ENCODE data around the gene MED13. TPM values are rescaled to one million over a fixed set of nuclear protein-coding genes. Genes with fewer than 3 reads are reported as not detected.

Gene MED13
- total RNA-seq, 1 donor from 2014 or later: 29.0 TPM

- H3K4me1 ChIP-seq: no peaks in the 10 kb centered on the region
Observed at GRCh38 chr17:62100055-62100454, 35.0 kb upstream of the MED13 start.

GRCh38 chr17:62099532-62099931 is 34.5 kb upstream of the MED13 start:
- intact Hi-C loops (cut with micrococcal nuclease): no loop called here
- peaks cover 12% of the 10 kb centered on the region for H3K27me3 ChIP-seq (ENCODE audit: low read depth)
- H3K4me3 ChIP-seq: no peak overlapping the region
- no peak for TF ChIP-seq CTCF (IDR thresholded peaks at IDR 0.05; ENCODE audit: borderline replicate concordance)
- no peaks in the 10 kb centered on the region for H3K4me1 ChIP-seq
- H3K27ac ChIP-seq (replicated peaks): no peak overlapping the region
- no peak for DNase-seq
- H3K36me3 ChIP-seq: no peaks in the 10 kb centered on the region
- H3K9me3 ChIP-seq (replicated peaks): no peaks in the 10 kb centered on the region

More at GRCh38 chr17:62100055-62100454, 35.0 kb upstream of the MED13 start:
- Histone ChIP-seq H3K36me3 (no peaks in the 10 kb centered on the region), H3K27ac (replicated peaks) (no peak overlapping the region), H3K27me3 (ENCODE audit: low read depth) (peaks cover 15% of the 10 kb centered on the region), H3K4me3 (no peak overlapping the region), H3K9me3 (replicated peaks) (no peaks in the 10 kb centered on the region)
- no peak for DNase-seq
- TF ChIP-seq CTCF (IDR thresholded peaks at IDR 0.05; ENCODE audit: borderline replicate concordance): no peak
- intact Hi-C loops (cut with micrococcal nuclease): no loop called here

DNA sequence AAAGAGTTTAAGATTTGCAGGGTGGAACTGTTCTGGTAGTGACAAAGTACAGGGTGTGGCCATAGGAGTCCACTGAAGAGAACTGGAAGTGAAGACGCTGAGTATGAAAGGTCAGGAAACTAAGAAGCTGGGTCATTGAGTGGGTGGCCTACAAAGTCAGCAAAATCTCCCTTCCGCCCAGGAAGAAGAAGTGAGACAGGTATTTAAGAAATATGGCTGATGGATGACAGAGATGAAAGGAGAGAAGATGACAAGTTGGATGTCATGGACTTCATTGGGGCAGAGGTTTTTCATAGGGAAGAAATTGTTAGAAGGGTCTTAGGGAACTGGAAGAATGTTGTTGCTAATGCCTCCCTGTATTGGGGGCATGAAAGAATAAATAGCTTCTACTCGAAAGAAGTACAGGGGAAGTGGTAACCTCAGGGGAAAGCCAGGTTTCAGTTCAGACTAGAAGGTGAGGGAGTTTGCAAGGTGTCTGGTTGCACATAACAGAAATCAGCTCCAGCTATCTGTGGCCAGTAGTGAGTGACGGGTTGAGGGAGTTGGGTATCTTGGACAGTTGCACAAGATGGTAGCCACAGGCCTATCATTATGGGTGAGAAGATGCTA is 33.6 kb upstream of the MED13 start:
- Histone ChIP-seq H3K4me3 (no peak overlapping the region), H3K27me3 (ENCODE audit: low read depth) (peaks cover 12% of the 10 kb centered on the region), H3K27ac (replicated peaks) (no peak overlapping the region), H3K9me3 (replicated peaks) (no peaks in the 10 kb centered on the region), H3K36me3 (no peaks in the 10 kb centered on the region), H3K4me1 (no peaks in the 10 kb centered on the region)
- no peak for DNase-seq
- intact Hi-C loops (cut with micrococcal nuclease): no loop called here
- no peak for TF ChIP-seq CTCF (IDR thresholded peaks at IDR 0.05; ENCODE audit: borderline replicate concordance)

- intact Hi-C loops (cut with micrococcal nuclease): no loop called here
- Histone ChIP-seq H3K27ac (replicated peaks) (no peak overlapping the region), H3K4me1 (no peaks in the 10 kb centered on the region), H3K27me3 (ENCODE audit: low read depth) (peaks cover 12% of the 10 kb centered on the region), H3K36me3 (no peaks in the 10 kb centered on the region), H3K9me3 (replicated peaks) (no peaks in the 10 kb centered on the region), H3K4me3 (no peak overlapping the region)
- DNase-seq: no peak
- TF ChIP-seq CTCF (IDR thresholded peaks at IDR 0.05; ENCODE audit: borderline replicate concordance): no peak
Observed at GRCh38 chr17:62096401-62096670, 31.3 kb upstream of the MED13 start.

- intact Hi-C loops (cut with micrococcal nuclease): no loop called here
- H3K4me3 ChIP-seq: no peak overlapping the region
- peaks cover 12% of the 10 kb centered on the region for H3K27me3 ChIP-seq (ENCODE audit: low read depth)
- H3K36me3 ChIP-seq: no peaks in the 10 kb centered on the region
- DNase-seq: no peak
- H3K27ac ChIP-seq (replicated peaks): no peak overlapping the region
- H3K4me1 ChIP-seq: no peaks in the 10 kb centered on the region
- no peak for TF ChIP-seq CTCF (IDR thresholded peaks at IDR 0.05; ENCODE audit: borderline replicate concordance)
- H3K9me3 ChIP-seq (replicated peaks): no peaks in the 10 kb centered on the region
Observed at GRCh38 chr17:62094175-62094574, 29.1 kb upstream of the MED13 start.

All from left ventricle myocardium inferior (tissue), 1 donor.